Fibroblast of villous mesenchyme (primary cell): ENCODE measurements around the gene COX4I1. TPM values are rescaled to one million over a fixed set of nuclear protein-coding genes. Genes with fewer than 3 reads are reported as not detected.

Experiments
- DNase-seq: peaks from one replicate; pipeline ENCODE4 v3.0.0-alpha.2; 2010; ENCODE audit warnings: low read depth
- H3K4me3 ChIP-seq: 2 replicates; pipeline ENCODE4 v1.5.1; 2011; ENCODE audit warnings: low read depth, mild to moderate bottlenecking, low read length
- total RNA-seq: library from RNA; depleted of rRNA; stranded (reverse); fragments of >200 nt; gene quantifications from 2 replicates; pipeline ENCODE4 v1.2.3, GENCODE V29; 2012
- TF ChIP-seq, protein P1 (sequence below): IDR thresholded peaks from 2 replicates; pipeline ENCODE4 v1.5.1; 2012; ENCODE audit warnings: low read depth, mild to moderate bottlenecking, low read length; ENCODE audit not compliant: insufficient read depth

Gene COX4I1
- total RNA-seq, 1 donor: 258 TPM

DNA sequence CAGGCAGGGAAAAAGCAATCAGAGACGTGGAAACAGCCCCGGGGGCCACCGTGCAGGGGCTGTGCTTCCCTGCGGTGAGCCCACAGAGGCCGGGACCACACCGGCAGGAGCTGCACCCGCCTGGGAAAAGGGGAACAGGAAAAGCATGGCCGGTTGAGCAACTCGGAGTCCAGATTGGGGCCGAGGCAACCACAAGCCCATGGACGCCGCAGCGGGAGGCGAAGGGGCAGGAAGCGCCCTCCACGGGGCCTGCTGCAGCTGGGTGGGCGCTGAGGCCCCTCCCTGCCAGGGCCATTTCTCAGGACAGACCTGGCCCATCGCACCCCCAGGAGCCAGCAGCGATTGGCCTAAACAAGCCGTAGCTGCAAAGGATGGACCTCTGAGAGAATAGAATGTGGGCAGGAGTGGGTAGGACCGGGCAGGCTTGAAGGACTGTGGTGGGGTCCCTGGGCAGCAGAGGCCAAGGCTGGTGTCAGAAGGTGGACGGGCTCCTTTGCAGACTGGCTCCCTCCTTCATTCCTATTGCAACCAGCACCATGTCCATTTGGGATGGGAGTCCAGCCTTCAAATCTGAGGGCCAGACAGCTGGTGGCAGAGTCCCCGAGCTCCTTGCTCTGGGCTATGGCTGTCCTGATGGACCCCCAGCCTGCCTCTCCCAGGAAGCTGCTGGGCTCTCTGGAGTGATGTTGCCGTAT lies 30.4 kb downstream of the COX4I1 start:
- DNase-seq: no peak
- TF ChIP-seq, protein P1, sequence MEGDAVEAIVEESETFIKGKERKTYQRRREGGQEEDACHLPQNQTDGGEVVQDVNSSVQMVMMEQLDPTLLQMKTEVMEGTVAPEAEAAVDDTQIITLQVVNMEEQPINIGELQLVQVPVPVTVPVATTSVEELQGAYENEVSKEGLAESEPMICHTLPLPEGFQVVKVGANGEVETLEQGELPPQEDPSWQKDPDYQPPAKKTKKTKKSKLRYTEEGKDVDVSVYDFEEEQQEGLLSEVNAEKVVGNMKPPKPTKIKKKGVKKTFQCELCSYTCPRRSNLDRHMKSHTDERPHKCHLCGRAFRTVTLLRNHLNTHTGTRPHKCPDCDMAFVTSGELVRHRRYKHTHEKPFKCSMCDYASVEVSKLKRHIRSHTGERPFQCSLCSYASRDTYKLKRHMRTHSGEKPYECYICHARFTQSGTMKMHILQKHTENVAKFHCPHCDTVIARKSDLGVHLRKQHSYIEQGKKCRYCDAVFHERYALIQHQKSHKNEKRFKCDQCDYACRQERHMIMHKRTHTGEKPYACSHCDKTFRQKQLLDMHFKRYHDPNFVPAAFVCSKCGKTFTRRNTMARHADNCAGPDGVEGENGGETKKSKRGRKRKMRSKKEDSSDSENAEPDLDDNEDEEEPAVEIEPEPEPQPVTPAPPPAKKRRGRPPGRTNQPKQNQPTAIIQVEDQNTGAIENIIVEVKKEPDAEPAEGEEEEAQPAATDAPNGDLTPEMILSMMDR: no peak
- no peak overlapping the region for H3K4me3 ChIP-seq

DNA sequence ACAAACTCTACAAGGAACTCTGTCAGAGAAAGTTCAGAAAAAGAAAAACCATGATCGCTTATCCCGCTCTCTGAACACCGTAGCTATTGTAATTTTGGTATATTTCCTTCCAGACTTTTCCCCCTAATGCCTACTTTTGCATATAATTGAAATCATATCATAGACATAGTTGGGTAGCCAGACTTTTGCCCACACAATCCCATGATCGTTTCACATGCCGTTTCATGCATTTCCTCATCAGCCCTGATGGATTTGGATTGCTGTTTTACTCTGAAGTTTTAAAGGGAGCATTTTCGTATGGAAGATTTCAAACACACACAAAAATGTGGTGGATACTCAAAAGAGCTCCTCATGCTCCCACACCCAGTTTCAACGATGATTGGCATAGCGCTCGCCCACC lies 31.3 kb downstream of the COX4I1 start:
- H3K4me3 ChIP-seq: no peak overlapping the region
- TF ChIP-seq, protein P1: no peak
- no peak for DNase-seq

DNA sequence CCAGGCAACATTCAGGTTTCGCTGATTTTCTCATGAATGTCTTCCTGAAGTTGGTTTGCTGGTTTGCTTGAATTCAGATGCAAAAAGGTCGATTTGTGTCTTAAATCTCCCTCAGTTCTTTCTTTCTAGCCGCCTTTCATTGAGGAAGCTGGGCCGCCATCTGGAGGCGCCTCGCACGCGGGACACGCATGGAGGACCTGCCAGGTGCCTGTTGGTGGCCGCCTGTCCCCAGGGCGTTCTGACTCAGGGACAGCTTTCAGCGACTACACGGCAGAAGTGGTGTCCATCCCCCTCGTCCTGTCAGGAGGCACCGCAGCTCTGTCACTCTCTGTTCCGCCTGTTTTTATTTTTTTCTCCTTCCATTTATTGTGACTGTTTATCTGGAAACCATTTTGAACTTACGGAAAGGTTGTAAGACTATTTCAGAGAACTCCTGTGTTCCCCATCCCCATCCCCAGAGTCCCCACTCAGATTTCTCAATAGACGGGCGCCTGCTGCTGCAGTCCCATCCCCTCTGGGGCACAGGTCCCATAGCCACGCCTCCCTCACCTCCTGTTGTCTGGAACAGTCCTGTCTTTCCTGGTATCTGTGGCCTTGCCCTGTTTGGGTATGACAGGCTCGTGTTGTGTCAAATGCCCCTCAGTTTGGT lies 33.2 kb downstream of the COX4I1 start:
- TF ChIP-seq, protein P1: no peak
- no peak overlapping the region for H3K4me3 ChIP-seq

DNA sequence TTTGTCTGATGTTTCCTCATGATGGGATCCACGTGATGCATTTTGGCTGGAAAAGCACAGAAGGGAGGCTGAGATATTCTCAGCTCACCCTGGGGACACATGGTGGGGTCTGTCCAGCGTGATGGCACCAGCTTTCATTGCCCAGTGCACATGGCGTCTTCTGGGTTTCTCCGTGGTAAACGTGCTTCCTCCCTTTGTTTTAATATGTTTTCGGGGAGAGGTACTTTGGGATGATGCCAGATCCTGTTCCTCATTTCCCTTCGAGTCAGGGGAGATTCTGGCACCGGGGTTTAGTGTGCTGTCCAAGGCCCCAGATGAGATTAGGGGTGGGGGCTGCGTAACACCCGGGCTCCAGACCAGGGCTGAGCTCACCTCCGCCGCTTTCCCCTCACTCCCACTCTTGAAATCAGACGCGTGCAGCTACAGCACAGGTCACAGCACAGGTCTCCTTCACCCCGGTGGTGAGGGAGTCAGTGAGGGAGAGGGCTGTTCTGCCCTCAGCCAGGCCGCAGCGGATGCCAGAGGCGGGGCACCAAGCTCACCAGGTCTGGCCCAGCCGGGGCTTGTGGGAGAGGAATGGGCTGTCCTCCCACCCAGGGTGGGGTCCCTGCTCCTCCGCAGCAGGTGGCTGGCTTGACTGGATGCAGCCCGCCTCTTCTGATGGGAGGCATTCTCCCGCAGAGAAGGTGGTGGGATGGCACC lies 33.9 kb downstream of the COX4I1 start:
- TF ChIP-seq, protein P1: no peak
- no peak overlapping the region for H3K4me3 ChIP-seq

More for the DNA sequence above, 33.2 kb downstream of the COX4I1 start:
- no peak for DNase-seq

DNA sequence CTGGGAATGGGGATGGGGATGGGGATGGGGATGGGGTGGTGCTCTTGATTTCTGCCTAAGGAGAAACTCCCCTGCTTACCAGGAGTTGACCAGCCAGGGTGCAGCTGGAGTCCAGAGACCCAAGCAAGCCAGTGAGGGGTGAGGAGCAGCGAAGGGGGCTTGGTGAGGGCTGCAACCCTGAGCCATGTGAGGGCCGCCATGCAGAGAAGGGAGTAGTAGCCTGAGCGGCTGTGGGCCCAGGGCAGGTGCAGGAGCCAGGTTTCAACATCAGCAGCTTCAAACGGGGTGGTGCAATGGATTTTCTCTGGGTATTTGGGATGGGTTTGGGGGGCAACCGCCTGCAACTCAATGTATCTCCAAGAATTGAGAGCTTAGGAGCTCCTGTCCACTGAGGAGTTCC lies 35.2 kb downstream of the COX4I1 start:
- DNase-seq: no peak
- no peak overlapping the region for H3K4me3 ChIP-seq

More for the DNA sequence above, 33.9 kb downstream of the COX4I1 start:
- DNase-seq: no peak

DNA sequence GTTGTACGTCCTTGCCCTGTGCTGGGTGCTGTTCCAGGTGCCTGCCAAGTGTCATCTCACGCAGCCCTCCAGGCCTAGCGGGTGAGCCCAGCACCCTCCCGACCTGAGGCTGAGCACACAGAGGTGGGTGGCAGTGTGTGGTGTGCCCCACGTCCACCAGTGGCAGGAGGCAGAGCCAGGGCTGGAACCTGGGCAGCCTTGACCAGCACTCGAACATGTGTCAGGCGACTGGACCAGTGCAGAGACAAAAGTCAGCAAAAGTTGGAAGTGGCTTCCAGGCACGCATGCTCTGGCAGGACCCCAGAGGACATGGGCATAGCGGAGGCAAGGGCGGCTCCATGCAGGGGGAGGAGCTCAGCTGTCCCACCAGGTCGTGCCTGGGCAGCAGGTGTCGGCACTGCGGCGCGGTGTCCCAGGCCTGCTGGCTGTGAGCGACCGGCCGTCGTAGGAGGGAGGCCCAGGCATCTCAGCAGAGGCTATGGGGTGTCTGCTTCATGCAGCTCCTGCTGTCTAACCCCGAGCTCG lies 35.8 kb downstream of the COX4I1 start:
- no peak for DNase-seq
- no peak overlapping the region for H3K4me3 ChIP-seq
- TF ChIP-seq, protein P1: no peak

More for the DNA sequence above, 35.2 kb downstream of the COX4I1 start:
- TF ChIP-seq, protein P1: no peak
